ENCODE measurements around the gene SPG21.
"Not testable (repeated sequence)": the region's sequence is repeated elsewhere in the genome, so short reads cannot be mapped to it uniquely, and the experiment has no call there.

SPG21 gene

GRCh38 chr15:64989416-64990167 is at the start of gene SPG21:
SPG21 (minus strand) TSS chr15:64989914; CDS start chr15:64983569, 6,345 bp downstream.
- peak; percentile 98 for DNase-seq

- no peak for DNase-seq
Observed at GRCh38 chr15:65038836-65039235, 49.1 kb upstream of the SPG21 start.

GRCh38 chr15:65038428-65038827 is 48.7 kb upstream of the SPG21 start:
- no peak for DNase-seq

GRCh38 chr15:65037309-65037708 is 47.6 kb upstream of the SPG21 start:
- DNase-seq = no peak

- no peak for DNase-seq
Observed at GRCh38 chr15:65034719-65035118, 45.0 kb upstream of the SPG21 start.

GRCh38 chr15:65033659-65034269 is 44.0 kb upstream of the SPG21 start:
- DNase-seq = no peak

- DNase-seq = peak; percentile 96
Observed at GRCh38 chr15:65032801-65033537, 43.3 kb upstream of the SPG21 start.

- no peak for DNase-seq
Observed at GRCh38 chr15:65029736-65030208, 40.1 kb upstream of the SPG21 start.

- DNase-seq = peak; percentile 91
Observed at GRCh38 chr15:65028921-65029735, 39.4 kb upstream of the SPG21 start, which contains the start of gene MTFMT. MTFMT (minus strand) TSS chr15:65029639; CDS start chr15:65029613, 26 bp downstream.

- no peak for DNase-seq
Observed at GRCh38 chr15:65028338-65028737, 38.6 kb upstream of the SPG21 start.

- DNase-seq = no peak
Observed at GRCh38 chr15:65027593-65027992, 37.9 kb upstream of the SPG21 start.

GRCh38 chr15:65026756-65027155 is 37.0 kb upstream of the SPG21 start:
- DNase-seq = no peak

- DNase-seq = no peak
Observed at GRCh38 chr15:65021488-65021887, 31.8 kb upstream of the SPG21 start.

- no peak for DNase-seq
Observed at GRCh38 chr15:65020419-65020818, 30.7 kb upstream of the SPG21 start.

- DNase-seq = not testable (repeated sequence)
Observed at GRCh38 chr15:65011198-65011597, 21.5 kb upstream of the SPG21 start.

- no peak for DNase-seq
Observed at GRCh38 chr15:65008983-65009382, 19.3 kb upstream of the SPG21 start.

- peak; percentile 77 for DNase-seq
Observed at GRCh38 chr15:65006876-65007275, 17.2 kb upstream of the SPG21 start.

- no peak for DNase-seq
Observed at GRCh38 chr15:65004993-65005392, 15.3 kb upstream of the SPG21 start.

- no peak for DNase-seq
Observed at GRCh38 chr15:64997745-64998375, 8.1 kb upstream of the SPG21 start.

GRCh38 chr15:64997066-64997465 is 7.4 kb upstream of the SPG21 start:
- no peak for DNase-seq

- DNase-seq = no peak
Observed at GRCh38 chr15:64993290-64993689, 3.6 kb upstream of the SPG21 start.

GRCh38 chr15:64991536-64992135 is 1.9 kb upstream of the SPG21 start:
- DNase-seq = no peak

Measured in islet precursor cell (in vitro differentiated cells).